OCI-LY7 (cell line): ENCODE data around the gene MMP20. TPM values are rescaled to one million over a fixed set of nuclear protein-coding genes. Genes with fewer than 3 reads are reported as not detected.

Source experiments
- BruUV-seq: library from RNA; stranded (reverse); fragments of 400-500 nt; replicated peaks from 2 replicates; lab custom pipeline; 2021; lab: Mats Ljungman, UMichigan
- CTCF ChIA-PET: fragments of 300-600 bp; sonication (Branson Sonifier 250); formaldehyde crosslinking; loops from one replicate; lab custom pipeline; 2022; ENCODE audit warnings: antibody characterized with exemption; ENCODE audit not compliant: unreplicated experiment; lab: Charles Lee
- POLR2A ChIA-PET: fragments of 300-600 bp; sonication (Branson Sonifier 250); formaldehyde crosslinking; loops from one replicate; lab custom pipeline; 2022; ENCODE audit warnings: antibody characterized with exemption; lab: Charles Lee
- DNase-seq: peaks from one replicate; pipeline ENCODE4 v3.0.0-alpha.2; 2015; ENCODE audit warnings: low spot score
- H2AFZ ChIP-seq: fragments of 200-600 bp; sonication (generic), shearing (Covaris generic); 2 replicates; pipeline ENCODE4 v1.6.1; 2014; ENCODE audit warnings: mild to moderate bottlenecking, antibody characterized with exemption, low read length, moderate library complexity
- H3K27ac ChIP-seq: fragments of 200-600 bp; sonication (generic); 2 replicates; pipeline ENCODE4 v1.5.1; 2014; ENCODE audit warnings: mixed run types, low read depth, mild to moderate bottlenecking, moderate library complexity, low read length, inconsistent platforms; ENCODE audit not compliant: poor library complexity, severe bottlenecking
- H3K36me3 ChIP-seq: fragments of 200-600 bp; sonication (generic); 2 replicates; pipeline ENCODE4 v1.6.1; 2014; ENCODE audit warnings: mild to moderate bottlenecking, antibody characterized with exemption, low read length, moderate library complexity, mixed read lengths; ENCODE audit not compliant: insufficient read depth
- H3K4me1 ChIP-seq: fragments of 200-600 bp; sonication (generic); 2 replicates; pipeline ENCODE4 v1.5.1; 2014; ENCODE audit warnings: mild to moderate bottlenecking, low read length; ENCODE audit not compliant: insufficient read depth, poor library complexity, severe bottlenecking
- H3K4me2 ChIP-seq: fragments of 200-600 bp; sonication (generic); 2 replicates; pipeline ENCODE4 v1.6.1; 2014; ENCODE audit warnings: mild to moderate bottlenecking, low read length
- H3K4me3 ChIP-seq: fragments of 200-600 bp; sonication (generic); 2 replicates; pipeline ENCODE4 v1.5.1; 2014; ENCODE audit warnings: mild to moderate bottlenecking, low read depth, low read length; ENCODE audit not compliant: poor library complexity, severe bottlenecking
- H3K79me2 ChIP-seq: fragments of 200-600 bp; sonication (generic); 2 replicates; pipeline ENCODE4 v1.6.1; 2016; ENCODE audit warnings: low read depth, mild to moderate bottlenecking, low read length, moderate library complexity, mixed read lengths; ENCODE audit not compliant: insufficient read depth
- H3K9me2 ChIP-seq: fragments of 200-600 bp; sonication (generic); 2 replicates; pipeline ENCODE4 v1.6.1; 2016; ENCODE audit warnings: mild to moderate bottlenecking, low read length, mixed read lengths; ENCODE audit not compliant: insufficient read depth
- H3K9me3 ChIP-seq: fragments of 200-600 bp; sonication (generic); 2 replicates; pipeline ENCODE4 v1.6.1; 2014; ENCODE audit warnings: mild to moderate bottlenecking, mixed run types, low read length, mixed read lengths
- H4K20me1 ChIP-seq: fragments of 200-600 bp; sonication (generic); 2 replicates; pipeline ENCODE4 v1.6.1; 2014; ENCODE audit warnings: mild to moderate bottlenecking, antibody characterized with exemption, low read length, moderate library complexity, mixed read lengths; ENCODE audit not compliant: insufficient read depth
- EZH2phosphoT487 ChIP-seq: fragments of 200-600 bp; sonication (generic); IDR thresholded peaks from 2 replicates; pipeline ENCODE4 v1.6.1; 2018; ENCODE audit warnings: low read depth, borderline replicate concordance, mild to moderate bottlenecking, mixed run types, antibody characterized with exemption, low read length, moderate library complexity, mixed read lengths
- intact Hi-C: fragments of 100-400 bp; cut with micrococcal nuclease; formaldehyde crosslinking; loops from one replicate; pipeline ENCODE4 v1.10.0; 2022; ENCODE audit not compliant: unreplicated experiment
- total RNA-seq, 2 experiments: library from RNA; depleted of rRNA in 1 of 2; stranded (reverse); fragments of >200 nt in 1 of 2; shearing (Covaris generic) in 1 of 2; gene quantifications; 2 replicates each; pipeline ENCODE4 v1.2.3, GENCODE V29; 2014 to 2022
- TF ChIP-seq, protein P1 (sequence below): fragments of 200-600 bp; sonication (generic); conservative IDR thresholded peaks from 2 replicates; pipeline ENCODE4 v1.5.1; 2014; ENCODE audit warnings: mild to moderate bottlenecking, antibody characterized with exemption, low read length, moderate library complexity, mixed read lengths

Gene MMP20
- total RNA-seq, 2 experiments from 2014 or later, result not detected

DNA sequence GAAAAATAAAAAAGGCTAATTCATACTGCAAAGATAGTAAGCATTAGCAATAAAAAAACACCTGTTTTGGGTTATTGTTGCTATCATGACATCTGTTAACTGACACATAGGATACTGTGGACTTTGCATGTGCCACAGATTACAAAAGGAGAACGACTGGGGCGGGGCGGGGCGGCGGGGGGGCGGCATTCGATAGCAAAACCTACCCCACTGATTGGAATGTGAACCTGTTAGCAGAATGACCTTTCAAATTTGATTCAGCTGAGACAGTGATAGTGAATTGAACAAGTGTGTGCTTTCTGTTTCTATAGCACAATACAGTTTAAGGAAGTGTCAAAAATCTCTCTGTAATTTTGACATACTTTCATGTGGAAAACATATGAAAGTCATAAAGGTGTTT lies 14.9 kb downstream of the MMP20 start:
- no peaks in the 10 kb centered on the region for H3K9me3 ChIP-seq
- H2AFZ ChIP-seq, result peak overlapping the region; percentile 12; the same call in 1 of the 2 replicates
- ChIA-PET POLR2A (interaction anchor here (0.6 to 1.7 kb wide), 7 partner anchors 34 to 303 kb away, joined by 3 to 10 read pairs (median 4); no protein-coding TSS in a partner anchor), CTCF (no interaction called here)
- no TSS peak for BruUV-seq
- no peak overlapping the region for H3K4me3 ChIP-seq
- H3K79me2 ChIP-seq, result no peaks in the 10 kb centered on the region
- no peaks in the 10 kb centered on the region for H4K20me1 ChIP-seq
- H3K4me2 ChIP-seq, result 0 out of 2 replicates have a peak overlapping the region, but pooled peaks have one; percentile 3
- intact Hi-C loops, result loop anchor here (5.0 kb wide), 3 partner anchors 98 to 243 kb away; no protein-coding TSS in a partner anchor
- no peak overlapping the region for H3K27ac ChIP-seq
- TF ChIP-seq, protein P1, sequence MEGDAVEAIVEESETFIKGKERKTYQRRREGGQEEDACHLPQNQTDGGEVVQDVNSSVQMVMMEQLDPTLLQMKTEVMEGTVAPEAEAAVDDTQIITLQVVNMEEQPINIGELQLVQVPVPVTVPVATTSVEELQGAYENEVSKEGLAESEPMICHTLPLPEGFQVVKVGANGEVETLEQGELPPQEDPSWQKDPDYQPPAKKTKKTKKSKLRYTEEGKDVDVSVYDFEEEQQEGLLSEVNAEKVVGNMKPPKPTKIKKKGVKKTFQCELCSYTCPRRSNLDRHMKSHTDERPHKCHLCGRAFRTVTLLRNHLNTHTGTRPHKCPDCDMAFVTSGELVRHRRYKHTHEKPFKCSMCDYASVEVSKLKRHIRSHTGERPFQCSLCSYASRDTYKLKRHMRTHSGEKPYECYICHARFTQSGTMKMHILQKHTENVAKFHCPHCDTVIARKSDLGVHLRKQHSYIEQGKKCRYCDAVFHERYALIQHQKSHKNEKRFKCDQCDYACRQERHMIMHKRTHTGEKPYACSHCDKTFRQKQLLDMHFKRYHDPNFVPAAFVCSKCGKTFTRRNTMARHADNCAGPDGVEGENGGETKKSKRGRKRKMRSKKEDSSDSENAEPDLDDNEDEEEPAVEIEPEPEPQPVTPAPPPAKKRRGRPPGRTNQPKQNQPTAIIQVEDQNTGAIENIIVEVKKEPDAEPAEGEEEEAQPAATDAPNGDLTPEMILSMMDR, result no peak
- TF ChIP-seq EZH2phosphoT487, result no peak
- no peak for DNase-seq
- H3K36me3 ChIP-seq, result no peaks in the 10 kb centered on the region
- H3K4me1 ChIP-seq, result peaks cover 21% of the 10 kb centered on the region
- H3K9me2 ChIP-seq, result no peaks in the 10 kb centered on the region

DNA sequence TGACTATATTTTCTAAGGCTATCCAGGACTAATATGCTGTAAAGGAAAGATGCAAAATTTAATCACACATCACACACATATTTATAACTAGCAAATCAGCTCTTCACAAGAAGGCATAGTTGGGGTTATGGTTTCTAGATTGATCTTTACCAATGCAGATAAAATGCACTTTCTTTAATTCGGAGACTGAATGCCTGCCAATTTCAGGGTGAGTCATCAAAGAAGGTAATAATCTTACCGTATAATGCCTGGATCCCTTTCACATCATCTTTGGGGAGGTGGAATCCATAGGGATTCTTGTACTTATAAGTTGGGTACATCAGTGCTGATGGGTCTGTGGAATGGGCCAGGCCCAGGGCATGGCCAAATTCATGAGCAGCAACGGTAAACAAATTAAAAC lies 16.4 kb downstream of the MMP20 start:
- CTCF ChIA-PET, result no interaction called here
- H2AFZ ChIP-seq, result no peak overlapping the region

DNA sequence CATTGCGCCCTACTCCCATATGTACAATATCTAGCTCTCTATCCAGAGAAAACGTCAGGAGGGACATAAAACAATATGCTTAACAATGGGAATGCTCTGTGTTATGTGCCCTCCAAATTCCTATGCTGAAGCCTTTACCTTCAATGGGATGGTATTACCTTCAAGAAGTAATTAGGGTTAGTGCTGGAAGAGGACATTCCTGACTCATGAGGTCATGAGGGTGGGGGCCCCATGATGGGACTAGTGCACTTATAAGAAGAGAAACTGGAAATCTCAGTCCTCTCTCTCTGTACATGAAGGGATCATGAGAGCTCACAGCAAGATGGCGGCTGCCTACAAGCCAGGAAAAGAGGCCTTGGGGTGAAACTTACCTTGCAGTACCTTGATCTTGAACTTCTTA lies 20.3 kb downstream of the MMP20 start:
- Histone ChIP-seq H3K36me3 (no peaks in the 10 kb centered on the region), H3K27ac (no peak overlapping the region), H3K4me3 (no peak overlapping the region), H3K9me3 (no peaks in the 10 kb centered on the region), H2AFZ (no peak overlapping the region), H3K9me2 (no peaks in the 10 kb centered on the region), H3K4me1 (no peaks in the 10 kb centered on the region), H3K79me2 (no peaks in the 10 kb centered on the region), H4K20me1 (no peaks in the 10 kb centered on the region), H3K4me2 (no peak overlapping the region)
- intact Hi-C loops, result no loop called here
- no peak for DNase-seq
- POLR2A ChIA-PET, result interaction anchor here (0.6 to 0.9 kb wide), 4 partner anchors 106 to 666 kb away, joined by 3 to 4 read pairs (median 3); no protein-coding TSS in a partner anchor
- CTCF ChIA-PET, result no interaction called here
- no TSS peak for BruUV-seq
- TF ChIP-seq EZH2phosphoT487, result no peak
- TF ChIP-seq, protein P1, result no peak

More for the DNA sequence above, 16.4 kb downstream of the MMP20 start:
- peaks cover 21% of the 10 kb centered on the region for H3K4me1 ChIP-seq
- H3K4me2 ChIP-seq, result no peak overlapping the region
- H3K79me2 ChIP-seq, result no peaks in the 10 kb centered on the region
- no peaks in the 10 kb centered on the region for H3K36me3 ChIP-seq
- no peaks in the 10 kb centered on the region for H4K20me1 ChIP-seq
- no peak for DNase-seq
- TF ChIP-seq EZH2phosphoT487, result no peak
- TF ChIP-seq, protein P1, result no peak
- no peak overlapping the region for H3K27ac ChIP-seq
- intact Hi-C loops, result no loop called here
- H3K9me3 ChIP-seq, result no peaks in the 10 kb centered on the region
- no peaks in the 10 kb centered on the region for H3K9me2 ChIP-seq
- POLR2A ChIA-PET, result interaction anchor here (0.8 to 1.1 kb wide), 2 partner anchors 38 to 744 kb away, joined by 3 read pairs; no protein-coding TSS in a partner anchor
- no TSS peak for BruUV-seq
- H3K4me3 ChIP-seq, result no peak overlapping the region
